CD4-positive, alpha-beta T cell treated with Interleukin-10 for 1 hour (primary cell): Measurements from ENCODE around the gene POFUT2.

Experiments used
- DNase-seq: peaks from one replicate; pipeline ENCODE4 v3.0.0-alpha.2; 2020

POFUT2 gene

GRCh38 chr21:45246386-45247320 is 41.0 kb downstream of the POFUT2 start:
- no peak for DNase-seq

DNA sequence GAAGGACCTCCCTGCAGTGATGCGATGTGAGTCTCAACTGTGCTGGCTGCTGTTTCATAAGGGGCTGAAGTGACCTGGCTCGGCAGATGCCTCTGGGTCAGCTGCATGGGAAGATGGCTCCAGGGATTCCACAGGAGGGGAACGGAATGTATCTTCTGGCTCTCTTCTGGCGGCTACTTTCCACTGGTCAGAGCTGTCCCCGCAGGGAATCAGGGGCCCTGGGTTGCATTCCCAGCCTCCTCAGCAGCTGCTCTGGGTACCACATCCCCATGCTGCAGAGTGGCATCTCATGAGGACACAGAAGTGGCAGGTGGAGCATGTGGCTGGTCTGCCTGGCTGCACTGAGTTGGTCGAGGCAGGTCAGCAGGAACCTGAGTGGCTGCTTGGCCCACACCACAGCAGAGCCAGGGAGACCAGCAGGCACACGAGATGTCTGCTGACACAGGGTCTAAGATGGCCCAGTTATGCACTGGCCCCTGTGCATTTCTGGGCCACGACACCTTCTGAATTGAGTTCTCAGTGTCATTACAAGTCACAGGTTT is 42.8 kb downstream of the POFUT2 start:
- no peak for DNase-seq

GRCh38 chr21:45243603-45244002 is 44.1 kb downstream of the POFUT2 start:
- no peak for DNase-seq

DNA sequence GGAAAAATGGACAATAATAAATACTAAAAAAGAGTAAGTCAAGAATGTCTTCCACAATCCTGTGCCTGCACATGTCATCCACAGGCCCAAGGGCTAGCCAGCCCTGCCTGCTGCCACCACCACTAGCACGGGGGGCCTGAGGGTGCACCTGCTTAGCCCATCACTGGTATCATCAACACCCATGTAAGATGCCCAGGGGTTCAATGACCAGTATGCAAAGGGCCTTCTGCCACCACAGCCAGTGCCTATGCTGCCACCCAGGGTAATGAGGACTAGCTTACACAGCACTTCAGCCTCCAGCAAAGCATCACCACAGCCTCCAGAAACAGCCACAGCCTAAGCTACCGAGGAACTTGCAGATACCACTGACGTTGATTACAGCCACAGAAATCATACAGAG is 46.3 kb downstream of the POFUT2 start:
- no peak for DNase-seq

GRCh38 chr21:45237401-45237800 is 50.3 kb downstream of the POFUT2 start:
- no peak for DNase-seq

- DNase-seq = peak; percentile 26
Observed at GRCh38 chr21:45236481-45236880, 51.2 kb downstream of the POFUT2 start.

DNA sequence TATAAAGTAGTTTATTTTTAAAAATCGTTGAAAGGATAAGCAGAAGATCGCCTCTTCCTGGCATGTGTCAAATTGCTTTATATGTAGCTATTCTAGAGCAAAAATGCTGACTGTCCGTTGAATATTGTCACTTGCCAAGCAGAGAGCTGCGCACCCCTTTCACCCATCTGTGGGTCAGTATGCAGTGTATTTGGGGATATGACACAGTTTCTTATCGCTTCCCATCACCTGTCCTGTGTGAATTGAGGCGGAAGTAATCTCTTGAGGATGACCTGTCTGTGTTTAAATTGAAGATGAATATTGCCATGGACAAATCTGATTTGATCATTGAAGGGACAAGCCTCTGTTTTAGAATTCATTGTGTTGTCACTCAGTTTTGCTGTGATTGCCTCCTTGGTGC is 52.2 kb downstream of the POFUT2 start:
- no peak for DNase-seq

- no peak for DNase-seq
Observed at GRCh38 chr21:45234965-45235364, 52.7 kb downstream of the POFUT2 start.

DNA sequence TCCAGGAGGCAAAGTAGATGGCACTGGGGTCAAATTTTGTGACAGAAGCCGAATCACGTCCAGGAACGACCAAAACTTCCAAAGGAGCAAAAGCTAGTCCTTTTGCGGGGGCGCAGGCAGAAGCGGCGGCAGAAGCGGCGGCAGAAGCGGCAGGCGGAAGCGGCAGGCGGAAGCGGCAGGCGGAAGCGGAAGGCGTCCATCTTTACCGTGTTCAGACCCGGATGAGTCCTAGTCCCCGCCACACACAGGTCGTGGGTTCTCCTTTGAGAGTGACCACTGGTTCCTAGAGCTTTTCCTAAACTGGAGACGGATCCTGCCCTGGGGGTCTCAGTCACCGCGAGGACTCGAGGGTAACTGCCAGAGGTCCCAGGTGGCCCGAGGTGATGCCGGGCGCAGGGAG is 53.6 kb downstream of the POFUT2 start:
- no peak for DNase-seq

DNA sequence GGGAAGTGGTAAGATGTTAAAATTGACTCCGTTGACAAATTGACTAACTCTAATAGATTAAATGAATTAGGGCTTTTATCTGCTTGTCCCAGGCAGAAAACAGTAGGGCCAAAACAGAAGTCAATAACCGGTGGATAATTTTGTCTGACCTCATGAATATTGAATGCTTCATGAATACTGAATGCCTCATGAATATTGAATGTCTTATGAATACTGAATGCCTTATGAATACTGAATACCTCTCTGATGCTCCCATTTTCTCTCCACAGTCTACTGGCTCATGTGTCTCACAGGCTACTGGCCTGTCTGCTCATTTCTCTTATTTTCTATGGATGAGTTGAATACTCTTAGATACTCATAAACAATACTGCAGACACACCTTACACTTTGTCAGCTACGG is 56.0 kb downstream of the POFUT2 start:
- DNase-seq = no peak

GRCh38 chr21:45228656-45229240 is 58.9 kb downstream of the POFUT2 start:
- DNase-seq = no peak

DNA sequence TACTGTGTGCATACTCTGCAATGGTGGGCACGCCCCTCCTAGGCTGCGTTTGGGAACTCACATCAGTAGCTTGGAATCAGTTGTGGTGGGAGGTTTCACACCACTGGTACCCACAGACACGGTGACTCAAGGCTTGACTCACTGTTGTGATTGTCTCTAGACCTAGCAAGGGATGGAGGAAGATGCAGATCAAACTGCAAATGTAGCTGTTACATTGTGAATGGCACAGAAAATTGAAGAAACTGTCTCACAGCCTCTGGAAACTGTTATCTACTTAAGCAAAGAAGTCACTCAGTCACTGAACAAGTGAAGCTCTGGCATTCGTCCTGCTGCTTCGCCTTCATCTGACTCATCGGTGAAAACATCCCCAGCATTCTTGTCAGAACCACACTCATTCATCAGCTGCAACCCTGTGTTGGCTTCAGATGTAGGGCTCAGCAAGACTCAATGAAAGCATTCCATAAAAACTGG is 59.5 kb downstream of the POFUT2 start:
- peak; percentile 77 for DNase-seq

- no peak for DNase-seq
Observed at GRCh38 chr21:45227735-45228134, 60.0 kb downstream of the POFUT2 start.

- peak; percentile 52 for DNase-seq
Observed at GRCh38 chr21:45226540-45227326, 61.0 kb downstream of the POFUT2 start.

DNA sequence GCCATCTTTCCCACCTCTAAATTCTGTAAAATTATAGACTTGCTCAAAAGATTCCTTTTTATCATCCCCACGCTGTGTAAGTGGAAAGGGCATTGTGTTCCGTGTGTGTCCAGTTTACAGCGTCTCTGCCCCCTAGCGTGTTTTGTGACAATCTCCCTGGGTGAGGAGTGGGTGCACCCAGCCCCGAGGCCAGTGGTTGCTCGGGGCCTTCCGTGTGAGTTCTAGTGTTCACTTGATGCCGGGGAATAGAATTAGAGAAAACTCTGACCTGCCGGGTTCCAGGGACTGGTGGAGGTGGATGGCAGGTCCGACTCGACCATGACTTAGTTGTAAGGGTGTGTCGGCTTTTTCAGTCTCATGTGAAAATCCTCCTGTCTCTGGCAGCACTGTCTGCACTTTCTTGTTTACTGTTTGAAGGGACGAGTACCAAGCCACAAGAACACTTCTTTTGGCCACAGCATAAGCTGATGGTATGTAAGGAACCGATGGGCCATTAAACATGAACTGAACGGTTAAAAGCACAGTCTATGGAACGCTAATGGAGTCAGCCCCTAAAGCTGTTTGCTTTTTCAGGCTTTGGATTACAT is 61.9 kb downstream of the POFUT2 start:
- no peak for DNase-seq

DNA sequence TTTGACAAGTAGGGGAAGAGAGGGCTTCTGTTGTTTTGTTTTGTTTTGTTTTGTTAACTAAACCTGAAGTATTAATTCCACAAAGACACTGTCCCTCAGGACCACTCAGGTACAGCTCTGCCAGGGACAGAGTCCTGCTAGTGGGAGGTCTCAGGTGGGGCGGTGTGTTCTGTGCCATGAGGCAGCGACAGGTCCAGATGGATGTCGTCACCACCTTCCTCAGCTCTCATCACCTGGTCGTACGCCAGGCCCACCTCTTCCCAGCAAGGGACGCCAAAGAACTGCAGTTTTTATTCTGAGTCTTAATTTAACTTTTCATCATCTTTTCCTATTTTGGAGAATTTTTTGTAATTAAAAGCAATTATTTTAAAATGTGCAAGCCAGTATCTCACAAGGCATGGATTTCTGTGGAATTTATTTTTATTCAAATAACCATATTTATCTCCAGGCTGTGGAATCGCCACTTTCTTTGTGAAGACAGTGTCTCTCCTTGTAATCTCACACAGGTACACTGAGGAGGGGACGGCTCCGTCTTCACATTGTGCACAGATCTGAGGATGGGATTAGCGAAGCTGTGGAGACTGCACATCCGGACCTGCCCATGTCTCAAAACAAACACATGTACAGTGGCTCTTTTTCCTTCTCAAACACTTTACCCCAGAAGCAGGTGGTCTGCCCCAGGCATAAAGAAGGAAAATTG is 62.5 kb downstream of the POFUT2 start:
- no peak for DNase-seq

DNA sequence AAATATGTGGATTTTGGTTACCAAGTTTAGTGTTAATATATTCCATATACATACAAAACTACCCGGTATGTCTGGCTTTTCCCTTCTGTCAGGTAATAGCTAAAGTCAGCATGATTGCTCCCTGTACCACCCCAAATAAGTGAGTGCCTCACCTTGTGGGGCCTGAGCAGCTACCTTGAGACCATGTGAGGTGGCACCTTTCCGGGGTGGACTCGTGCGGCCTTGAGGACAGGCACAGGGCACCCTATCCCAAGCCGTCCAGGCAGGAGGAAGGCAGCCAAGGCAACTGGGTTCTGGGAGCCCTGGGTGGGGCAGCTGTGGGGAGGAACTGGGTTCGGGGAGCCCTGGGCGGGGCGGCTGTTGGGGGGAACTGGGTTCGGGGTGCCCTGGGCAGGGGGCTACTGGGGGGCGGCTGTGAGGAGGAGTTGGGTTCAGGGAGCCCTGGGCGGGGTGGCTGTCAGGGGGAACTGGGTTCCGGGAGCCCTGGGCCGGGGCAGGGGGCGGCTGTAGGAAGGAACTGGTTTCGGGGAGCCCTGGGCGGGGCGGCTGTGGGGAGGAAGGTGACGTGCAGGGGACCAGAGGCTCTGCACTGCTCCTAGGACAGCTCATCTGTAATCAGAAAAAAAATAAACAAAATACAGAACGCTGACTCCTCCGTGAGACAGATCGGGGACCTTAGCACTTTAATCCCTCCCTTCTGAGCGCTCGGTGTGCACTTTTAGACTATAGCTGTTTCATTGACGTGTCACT is 63.3 kb downstream of the POFUT2 start:
- DNase-seq = peak; percentile 75

- peak; percentile 30 for DNase-seq
Observed at GRCh38 chr21:45223236-45224185, 64.2 kb downstream of the POFUT2 start.

GRCh38 chr21:45222001-45222400 is 65.7 kb downstream of the POFUT2 start:
- DNase-seq = no peak
